ENCODE data around the gene TRIL. TPM values are rescaled to one million over a fixed set of nuclear protein-coding genes. Genes with fewer than 3 reads are reported as not detected.

The TRIL gene
- total and polyA plus RNA-seq, 2 experiments from 2014 or later, result 1.7 to 5.8 TPM

- peaks cover 3% of the 10 kb centered on the region for H3K4me1 ChIP-seq (ENCODE audit: low read depth)
- no peak overlapping the region for H3K27ac ChIP-seq
- H3K36me3 ChIP-seq, result no peaks in the 10 kb centered on the region
- no peaks in the 10 kb centered on the region for H3K9me3 ChIP-seq (ENCODE audit: low read depth)
- no peak for DNase-seq (ENCODE audit: low read depth in 1 of 2, low spot score in 1 of 2)
- no peak for TF ChIP-seq CTCF (IDR thresholded peaks at IDR 0.05; ENCODE audit: low read depth, low read length)
- no peaks in the 10 kb centered on the region for H3K27me3 ChIP-seq
- H3K4me3 ChIP-seq, result no peak overlapping the region
These were observed 17.3 kb downstream of the TRIL start for GRCh38 chr7:28940741-28941384.

- TF ChIP-seq CTCF (IDR thresholded peaks at IDR 0.05; ENCODE audit: low read depth, low read length), result no peak
- Histone ChIP-seq H3K27me3 (no peaks in the 10 kb centered on the region), H3K9me3 (ENCODE audit: low read depth) (no peaks in the 10 kb centered on the region), H3K4me3 (no peak overlapping the region), H3K27ac (no peak overlapping the region), H3K4me1 (ENCODE audit: low read depth) (peaks cover 3% of the 10 kb centered on the region), H3K36me3 (no peaks in the 10 kb centered on the region)
- DNase-seq (ENCODE audit: low read depth in 1 of 2, low spot score in 1 of 2), result peak in 1 of 2 donors; percentile 14
These were observed 18.1 kb downstream of the TRIL start for GRCh38 chr7:28939844-28940544.

- no peak overlapping the region for H3K4me3 ChIP-seq
- no peaks in the 10 kb centered on the region for H3K36me3 ChIP-seq
- no peak for DNase-seq (ENCODE audit: low read depth in 1 of 2, low spot score in 1 of 2)
- no peaks in the 10 kb centered on the region for H3K27me3 ChIP-seq
- no peak overlapping the region for H3K27ac ChIP-seq
- no peaks in the 10 kb centered on the region for H3K9me3 ChIP-seq (ENCODE audit: low read depth)
- no peak for TF ChIP-seq CTCF (IDR thresholded peaks at IDR 0.05; ENCODE audit: low read depth, low read length)
- peaks cover 3% of the 10 kb centered on the region for H3K4me1 ChIP-seq (ENCODE audit: low read depth)
These were observed 18.8 kb downstream of the TRIL start for GRCh38 chr7:28939367-28939766.

GRCh38 chr7:28937619-28938018, 20.5 kb downstream of the TRIL start:
- TF ChIP-seq CTCF (IDR thresholded peaks at IDR 0.05; ENCODE audit: low read depth, low read length), result no peak
- H3K4me3 ChIP-seq, result no peak overlapping the region
- DNase-seq (ENCODE audit: low read depth in 1 of 2, low spot score in 1 of 2), result no peak
- H3K36me3 ChIP-seq, result no peaks in the 10 kb centered on the region
- H3K4me1 ChIP-seq (ENCODE audit: low read depth), result peaks cover 9% of the 10 kb centered on the region
- H3K27me3 ChIP-seq, result no peaks in the 10 kb centered on the region
- H3K27ac ChIP-seq, result no peak overlapping the region
- no peaks in the 10 kb centered on the region for H3K9me3 ChIP-seq (ENCODE audit: low read depth)

- Histone ChIP-seq H3K27ac (no peak overlapping the region), H3K9me3 (ENCODE audit: low read depth) (no peaks in the 10 kb centered on the region), H3K36me3 (no peaks in the 10 kb centered on the region), H3K27me3 (no peaks in the 10 kb centered on the region), H3K4me1 (ENCODE audit: low read depth) (peaks cover 9% of the 10 kb centered on the region), H3K4me3 (no peak overlapping the region)
- no peak for DNase-seq (ENCODE audit: low read depth in 1 of 2, low spot score in 1 of 2)
- TF ChIP-seq CTCF (IDR thresholded peaks at IDR 0.05; ENCODE audit: low read depth, low read length), result no peak
These were observed 21.0 kb downstream of the TRIL start for GRCh38 chr7:28937103-28937502.

All from cardiac muscle cell (in vitro differentiated cells and primary cell).